HCEC 1CT (cell line): Measurements from ENCODE around the gene ADRA2B.
"Not testable (repeated sequence)": the region's sequence is repeated elsewhere in the genome, so short reads cannot be mapped to it uniquely, and the experiment has no call there.

Experiments used
- DNase-seq: peaks from one replicate; pipeline ENCODE4 v3.0.0-alpha.2; 2017

Gene ADRA2B

DNA sequence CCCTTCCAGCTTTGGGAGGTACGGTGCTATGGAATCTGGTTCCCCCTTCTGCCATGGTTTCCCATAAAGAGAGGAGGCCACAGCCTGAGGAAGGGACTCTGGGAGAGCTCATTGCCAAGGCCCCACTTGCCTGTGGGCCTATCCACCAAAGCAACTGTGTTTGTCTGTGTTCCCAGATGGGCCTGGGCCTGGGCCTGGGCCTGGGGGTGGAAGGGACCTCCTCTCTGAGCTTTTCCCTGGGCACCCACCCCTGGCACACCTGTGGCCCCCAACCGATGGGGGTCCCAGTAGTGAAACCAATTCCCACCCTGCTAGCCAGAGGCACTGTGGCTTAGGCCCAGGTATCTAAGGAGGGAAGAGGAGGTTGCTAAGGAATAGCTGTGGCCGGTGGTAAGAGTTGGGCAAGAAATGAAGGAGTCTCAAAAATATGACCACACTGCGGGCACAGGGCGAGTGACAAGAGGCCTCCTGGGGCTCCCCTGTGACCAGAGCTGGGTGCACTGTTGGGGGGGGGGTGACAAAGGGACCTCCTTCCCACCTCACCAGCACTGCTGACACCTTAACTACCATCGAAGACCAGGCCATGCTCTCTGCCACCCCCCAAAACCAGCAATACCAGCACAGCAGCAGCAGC, 33.8 kb upstream of the ADRA2B start:
- DNase-seq = no peak

DNA sequence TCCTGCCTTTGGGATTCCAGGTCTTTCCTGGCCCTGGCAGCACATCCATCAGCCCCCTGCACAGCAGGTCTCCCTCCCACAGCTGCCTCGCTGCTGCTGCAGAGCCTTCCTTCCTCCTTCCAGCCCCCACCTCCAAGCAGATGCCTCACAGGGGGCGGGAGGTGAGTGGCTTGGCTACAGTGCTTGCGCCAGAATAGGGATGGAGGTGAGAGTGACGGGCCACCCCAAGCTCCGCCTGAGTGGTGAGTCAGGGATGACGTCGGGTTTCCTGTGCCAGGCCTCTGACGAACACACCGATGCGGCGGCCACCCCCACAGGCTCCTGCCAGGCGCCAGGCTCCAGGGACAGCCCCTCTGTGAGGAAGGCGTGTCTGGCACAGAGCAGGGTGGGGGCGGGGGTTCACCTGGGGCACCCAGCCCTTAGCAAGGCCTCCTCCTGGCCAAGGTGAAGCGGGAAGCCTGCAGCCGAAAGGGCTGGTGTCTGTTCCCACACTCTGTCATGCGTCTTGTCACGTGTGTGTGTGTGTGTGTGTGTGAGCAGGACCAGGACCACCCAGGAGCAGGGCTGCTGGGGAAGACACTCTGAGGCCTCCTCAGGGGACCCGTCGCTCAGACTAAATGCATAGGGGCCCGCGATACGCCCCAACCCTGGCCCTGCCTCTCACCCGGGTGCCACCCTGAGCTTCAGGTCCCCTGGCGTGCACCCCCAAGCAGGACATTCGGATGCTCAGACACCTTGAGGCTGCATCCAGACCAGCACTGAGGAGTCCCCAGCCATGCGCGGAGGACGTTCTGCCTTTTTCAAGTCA, 32.2 kb upstream of the ADRA2B start:
- peak; percentile 75 for DNase-seq

DNA sequence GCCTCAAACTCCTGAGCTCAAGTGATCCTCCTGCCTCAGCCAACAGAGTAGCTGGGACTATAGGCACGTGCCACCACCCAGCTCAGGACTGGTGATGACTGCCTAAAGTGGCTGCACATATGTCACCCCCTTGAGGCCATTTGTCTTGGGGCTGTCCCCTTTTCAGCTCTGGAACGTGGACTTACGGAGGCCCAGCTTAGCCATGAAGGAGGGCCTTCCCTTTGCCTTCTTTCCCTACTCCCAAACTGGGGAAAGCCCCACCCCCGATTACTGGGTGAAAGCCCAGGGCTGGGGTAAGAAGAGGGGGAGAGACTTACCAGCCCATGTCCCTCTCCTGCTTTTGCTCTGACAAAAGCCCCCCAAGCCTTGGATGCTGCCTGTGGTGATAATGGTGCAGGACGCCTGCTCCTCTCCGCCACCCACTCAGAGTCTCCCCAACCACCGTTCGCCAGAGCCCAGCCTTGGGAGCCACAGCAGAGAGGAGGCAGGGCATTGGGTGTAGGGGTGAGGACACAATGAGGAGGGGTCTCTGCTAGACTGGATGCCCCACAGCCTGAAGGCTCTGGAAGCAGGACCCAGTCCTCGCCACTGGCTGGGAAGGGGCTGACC, 31.3 kb upstream of the ADRA2B start:
- DNase-seq = no peak

DNA sequence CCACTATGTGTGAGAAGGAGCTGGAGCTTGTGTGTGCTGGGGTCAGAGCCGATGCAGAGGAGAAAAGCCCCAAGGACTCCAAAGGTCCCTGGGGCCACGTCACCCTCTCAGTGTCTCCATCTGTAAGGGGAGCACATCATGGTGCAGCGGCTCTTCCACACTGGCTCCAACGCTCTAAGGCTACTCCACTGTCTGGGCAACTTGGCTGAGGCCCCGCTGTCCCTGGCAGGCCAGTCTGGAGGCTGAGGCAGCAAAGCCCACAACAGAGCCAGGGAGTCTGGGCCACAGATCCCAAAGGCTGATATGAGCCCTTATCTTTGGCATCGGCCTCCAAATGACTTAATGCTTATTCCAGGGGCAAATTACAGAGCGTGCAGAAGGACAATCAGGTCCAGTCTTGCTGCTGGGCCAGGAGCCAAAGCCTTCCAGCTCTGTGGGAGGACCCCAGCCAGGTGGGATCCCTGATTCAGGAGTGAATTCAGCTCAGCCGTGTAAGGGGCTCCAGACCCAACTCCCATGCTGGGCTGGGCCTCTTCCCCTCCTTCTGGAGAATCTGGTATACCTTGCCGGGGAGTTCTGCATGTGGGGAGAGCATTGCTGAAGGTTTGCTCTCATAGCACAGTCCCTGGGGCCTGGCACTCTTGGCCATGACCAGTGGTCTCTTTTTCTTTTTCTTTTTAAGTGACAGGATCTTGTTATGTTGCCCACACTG, 30.7 kb upstream of the ADRA2B start:
- DNase-seq = no peak

DNA sequence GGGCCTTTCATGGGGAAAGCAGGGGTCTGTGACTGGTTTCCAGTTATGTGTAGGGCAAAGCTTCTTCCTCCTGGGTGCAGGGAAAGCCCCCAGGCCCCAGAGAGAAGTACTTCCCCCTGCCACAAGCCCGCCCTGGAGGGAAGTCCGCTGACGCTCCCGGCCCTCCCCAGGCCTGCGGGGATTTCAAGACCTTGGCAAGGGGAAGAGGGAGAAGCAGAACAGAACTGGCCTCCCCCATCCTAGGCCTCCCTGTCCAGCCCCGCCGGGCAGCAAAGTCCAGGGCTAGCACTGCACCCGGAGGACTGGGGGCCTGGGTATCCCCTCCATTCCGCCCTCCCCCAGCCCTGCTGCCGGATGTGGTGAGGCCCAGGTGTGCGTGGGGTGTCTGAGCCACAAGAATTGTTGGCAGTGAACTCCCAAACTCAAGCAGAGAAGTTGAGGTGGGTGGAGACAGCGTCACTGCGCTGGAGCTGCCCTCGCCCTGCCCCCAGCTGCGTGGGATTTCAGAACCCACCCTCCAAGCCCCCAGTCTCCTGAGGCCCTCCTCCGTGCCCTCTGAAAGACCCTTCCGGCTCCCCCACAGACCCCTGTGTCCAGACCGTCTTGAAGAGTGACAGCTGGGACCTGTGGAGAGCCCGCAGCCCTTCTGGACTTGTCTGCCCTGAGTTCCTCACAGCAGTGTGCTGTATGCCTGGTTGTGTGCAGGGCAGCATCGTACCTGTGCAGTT, 29.9 kb upstream of the ADRA2B start:
- DNase-seq = no peak

DNA sequence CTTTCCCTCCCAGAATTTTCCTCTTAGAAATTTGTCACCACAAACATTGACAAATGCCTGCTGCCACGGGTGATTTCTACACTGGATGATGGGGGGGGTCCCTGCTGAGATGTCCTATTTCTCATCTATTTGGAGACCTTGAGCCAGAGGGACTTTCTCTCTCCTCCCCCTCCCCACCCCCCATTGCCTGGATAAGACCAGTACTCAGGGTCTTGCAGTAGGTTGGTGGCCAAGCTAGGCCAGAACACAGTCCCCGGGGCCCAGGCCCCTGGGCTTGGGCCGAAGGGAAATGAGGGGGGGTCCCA, 29.4 kb upstream of the ADRA2B start:
- no peak for DNase-seq

DNA sequence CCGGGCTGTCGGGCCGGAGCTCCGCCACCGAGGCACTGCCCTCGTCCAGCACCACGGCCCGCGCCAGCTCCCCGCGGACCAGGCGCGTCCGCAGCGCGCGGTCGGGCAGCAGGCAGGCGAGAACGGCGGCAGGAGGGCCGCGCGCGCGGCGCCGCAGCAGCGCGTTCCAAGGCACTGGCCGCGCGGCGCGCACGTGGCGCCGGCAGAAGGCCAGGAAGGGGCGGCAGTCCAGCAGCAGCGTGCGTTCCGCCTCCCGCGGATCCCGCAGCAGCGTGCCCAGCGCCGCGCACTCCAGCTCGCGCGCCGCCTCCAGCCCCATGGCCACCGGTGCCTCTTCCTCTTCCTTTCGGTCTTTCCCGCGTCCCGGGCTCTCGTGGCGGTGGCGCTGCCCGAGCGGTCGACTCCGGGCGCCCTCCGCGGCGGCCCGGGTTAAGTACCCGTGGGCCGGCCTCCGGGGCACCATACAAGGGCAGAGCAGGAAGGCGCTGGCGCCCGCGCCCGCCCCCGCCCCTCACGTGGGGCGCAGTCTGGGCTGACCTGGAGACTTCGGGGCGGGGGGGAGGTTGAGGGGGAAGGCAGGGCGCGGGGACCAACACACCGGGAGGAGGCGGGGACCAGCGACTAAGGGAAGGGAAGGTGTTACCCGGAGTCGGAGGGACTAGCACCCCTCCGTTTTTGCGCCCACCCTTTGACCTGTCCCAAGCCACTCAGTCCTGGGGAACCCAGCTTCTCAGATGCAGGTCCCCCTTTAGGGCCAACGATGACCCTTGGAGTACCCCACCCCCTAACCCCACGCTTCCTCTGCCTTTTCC, 28.9 kb upstream of the ADRA2B start, which contains the start of gene DUSP2:
TSS of gene DUSP2 (minus strand) at position 405 of the 812 bp plus-strand sequence. CDS start at position 319, 86 bp downstream.
- DNase-seq = no peak

DNA sequence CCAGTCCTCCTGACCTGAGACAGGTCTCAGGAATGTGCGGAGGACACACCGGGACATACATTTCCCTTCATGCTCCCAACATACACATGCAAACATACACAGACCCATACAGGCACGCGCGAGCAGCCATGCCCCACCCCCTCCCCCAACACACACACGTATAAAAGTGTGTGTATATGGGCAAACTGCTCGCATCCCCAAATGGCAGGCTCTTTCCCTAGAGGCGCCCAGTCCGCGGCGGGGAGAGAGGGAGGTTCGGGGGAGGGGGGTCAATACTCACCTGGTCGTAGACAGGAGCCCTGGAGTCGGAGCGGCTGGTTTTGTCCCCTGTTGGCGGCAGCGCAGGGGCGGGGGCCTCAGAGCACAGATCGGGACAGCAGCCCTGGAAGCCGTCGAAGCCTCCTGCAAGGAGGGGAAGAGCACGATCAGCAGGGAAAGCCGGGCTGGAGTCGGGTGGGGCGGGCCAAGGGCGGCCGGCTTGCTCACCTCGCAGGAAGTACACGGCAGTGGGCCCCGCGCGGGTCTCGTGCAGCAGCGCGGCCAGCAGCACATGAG, 28.2 kb upstream of the ADRA2B start:
- no peak for DNase-seq

DNA sequence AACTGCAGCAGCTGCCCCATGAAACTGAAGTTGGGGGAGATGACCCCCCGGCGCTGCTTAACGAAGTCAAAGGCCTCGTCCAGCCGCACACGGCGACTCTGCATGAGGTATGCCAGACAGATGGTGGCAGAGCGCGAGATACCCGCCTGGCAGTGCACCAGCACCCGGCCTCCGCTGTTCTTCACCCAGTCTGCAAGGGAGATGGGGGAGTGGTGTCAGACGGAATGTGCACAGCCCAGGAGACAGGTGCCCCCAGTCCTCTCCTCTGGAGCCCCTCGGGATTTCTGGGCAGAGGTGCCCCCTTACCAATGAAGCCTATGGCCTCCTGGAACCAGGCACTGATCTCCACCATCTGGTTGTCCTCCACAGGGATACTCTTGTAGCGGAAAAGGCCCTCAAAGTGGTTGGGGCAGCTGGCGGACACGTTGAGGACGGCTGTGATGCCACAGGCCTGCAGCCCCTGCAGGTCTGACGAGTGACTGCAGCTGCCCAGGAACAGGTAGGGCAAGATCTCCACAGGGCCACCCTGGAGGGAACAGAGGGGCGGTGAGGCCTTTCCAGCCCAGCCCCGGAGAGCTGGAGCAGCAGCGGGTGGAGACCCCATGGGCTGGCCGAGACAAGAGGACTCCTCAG, 27.6 kb upstream of the ADRA2B start:
- DNase-seq = no peak

DNA sequence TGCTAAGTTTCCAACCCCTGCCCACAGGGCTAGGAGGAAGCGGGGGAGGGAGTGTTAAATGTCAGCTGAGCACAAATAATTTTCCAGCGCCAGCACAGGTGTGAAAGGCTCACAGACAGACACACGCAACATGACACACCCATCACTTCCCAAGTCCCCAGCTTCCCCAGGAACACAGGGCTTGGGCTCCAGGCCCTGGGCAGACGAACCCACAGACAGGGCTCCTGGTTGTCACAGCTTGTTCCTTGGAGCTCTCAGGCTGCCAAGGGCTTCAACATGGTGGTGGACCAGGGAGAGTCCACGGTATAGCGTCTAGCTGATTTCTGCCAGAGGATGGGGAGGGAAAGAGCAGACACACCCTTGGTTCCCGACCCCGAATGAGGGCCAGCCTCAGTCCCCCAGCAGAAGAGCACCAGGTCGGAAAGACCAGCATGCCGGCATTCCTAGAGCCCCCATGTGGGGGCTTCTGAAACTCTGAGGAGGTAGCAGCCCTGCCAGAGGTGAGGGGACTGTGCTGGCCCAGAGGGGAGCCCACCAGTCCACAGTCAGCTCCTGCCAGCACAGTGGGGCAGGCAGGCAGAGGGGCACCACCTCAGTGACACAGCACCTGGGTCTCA, 27.0 kb upstream of the ADRA2B start:
- DNase-seq = no peak

DNA sequence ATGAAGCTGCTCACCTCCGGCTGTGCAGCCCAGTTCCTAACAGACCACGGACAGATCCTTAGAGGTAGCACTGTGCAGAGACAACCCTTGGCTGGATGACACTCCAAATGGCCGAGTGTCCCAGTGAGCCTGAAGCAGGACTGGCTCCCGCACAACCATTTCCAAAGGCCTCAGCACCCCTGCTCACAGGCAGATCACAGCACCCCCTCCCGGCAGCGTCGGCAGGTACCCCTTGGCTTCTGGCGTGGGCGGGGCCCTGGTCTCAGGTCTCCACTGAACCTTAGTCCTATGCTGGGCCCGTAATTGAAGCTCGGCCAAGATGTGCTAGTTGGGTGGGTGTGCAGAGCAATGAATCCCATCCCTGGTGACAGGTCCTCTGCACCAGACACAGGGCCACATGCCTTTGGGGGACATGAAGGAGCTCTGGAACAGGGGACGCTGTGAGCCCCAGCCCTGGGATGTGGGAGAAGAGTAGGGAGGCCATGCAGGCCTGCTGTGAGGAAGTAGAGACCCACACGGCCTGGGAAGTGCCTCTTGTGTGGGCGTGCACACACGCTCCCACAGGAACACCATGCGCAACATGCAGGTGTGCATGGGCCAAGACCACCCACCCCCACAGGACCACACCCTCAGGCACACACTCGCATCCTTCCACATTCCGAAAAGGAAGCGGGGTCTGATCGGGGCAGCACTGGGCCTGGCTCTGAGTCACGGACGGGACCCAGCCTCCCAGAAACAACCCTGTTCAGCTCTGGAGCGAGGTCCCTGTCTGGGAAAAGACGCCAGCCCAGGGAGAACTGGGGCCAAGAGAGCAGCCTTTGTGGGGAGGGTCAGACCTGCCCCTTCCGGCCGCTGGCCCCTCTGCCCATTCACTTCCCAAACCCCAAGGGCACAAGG, 26.1 kb upstream of the ADRA2B start:
- no peak for DNase-seq

DNA sequence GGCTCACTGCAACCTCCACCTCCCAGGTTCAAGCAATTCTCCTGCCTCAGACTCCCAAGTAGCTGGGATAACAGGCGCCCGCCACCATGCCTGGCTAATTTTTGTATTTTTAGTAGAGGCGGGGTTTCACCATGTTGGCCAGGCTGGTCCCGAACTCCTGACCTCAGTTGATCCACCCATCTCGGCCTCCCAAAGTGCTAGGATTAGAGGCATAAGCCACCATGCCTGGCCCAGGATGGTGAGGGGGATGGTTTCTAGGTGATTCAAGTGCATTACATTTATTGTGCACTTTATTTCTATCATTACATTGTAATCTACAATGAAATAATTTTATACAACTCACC, 25.2 kb upstream of the ADRA2B start:
- DNase-seq = not testable (repeated sequence)

DNA sequence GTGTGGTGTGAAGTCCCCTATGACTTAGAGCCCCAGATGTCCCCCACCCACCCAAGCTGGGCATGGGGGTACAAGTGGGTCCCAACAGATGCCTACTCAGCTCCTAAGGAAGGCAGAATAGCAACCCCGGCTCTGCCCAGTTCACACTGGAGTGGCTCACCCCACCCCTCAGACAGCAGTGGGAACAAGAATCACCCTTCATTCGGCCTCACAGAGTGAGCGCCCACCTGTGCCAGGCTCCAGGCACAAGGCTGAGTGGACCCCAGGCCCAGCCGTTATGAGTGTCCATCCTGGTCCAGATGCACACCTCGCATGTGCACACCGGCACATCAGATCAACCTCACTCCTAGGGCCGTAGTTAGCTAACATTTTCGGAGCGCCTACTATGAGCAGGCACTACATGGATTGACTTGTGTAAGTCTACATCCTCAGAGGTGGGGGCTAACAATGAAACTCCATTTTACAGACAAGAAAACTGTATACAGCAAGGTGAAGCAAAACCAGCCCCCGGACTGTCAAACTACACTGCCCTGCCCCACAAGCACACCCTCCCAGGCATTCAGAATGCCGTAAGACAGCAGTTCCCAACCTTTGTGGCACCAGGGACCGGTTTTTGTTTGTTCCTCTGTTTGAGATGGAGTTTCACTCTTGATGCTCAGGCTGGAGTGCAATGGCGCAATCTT, 24.7 kb upstream of the ADRA2B start:
- DNase-seq = no peak

DNA sequence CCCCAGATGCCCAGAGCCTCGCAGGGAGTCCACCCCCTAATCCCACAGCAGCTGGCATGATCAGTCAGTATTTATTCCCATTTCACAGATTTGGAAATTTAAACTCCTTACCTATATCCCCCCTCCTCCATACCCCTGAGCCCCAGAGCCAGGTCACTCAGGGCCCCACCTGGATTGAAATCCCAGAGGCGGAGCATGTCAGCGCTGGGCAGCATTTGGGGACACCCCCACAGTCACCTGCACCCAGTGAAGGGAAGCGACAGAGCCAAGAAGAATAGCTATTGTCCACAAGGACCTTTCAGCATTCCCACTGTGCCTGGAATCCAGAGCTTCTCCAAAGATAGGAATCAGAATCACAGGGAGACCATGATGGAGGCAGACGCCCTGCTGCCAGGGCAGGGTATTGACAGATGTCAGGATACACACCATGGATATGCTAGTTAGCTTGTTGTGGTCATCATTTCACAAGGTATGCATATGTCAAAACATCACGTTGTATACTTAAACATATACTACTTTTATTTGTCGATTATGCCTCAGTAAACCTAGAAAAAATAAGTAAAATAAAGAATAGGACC, 22.9 kb upstream of the ADRA2B start:
- no peak for DNase-seq

DNA sequence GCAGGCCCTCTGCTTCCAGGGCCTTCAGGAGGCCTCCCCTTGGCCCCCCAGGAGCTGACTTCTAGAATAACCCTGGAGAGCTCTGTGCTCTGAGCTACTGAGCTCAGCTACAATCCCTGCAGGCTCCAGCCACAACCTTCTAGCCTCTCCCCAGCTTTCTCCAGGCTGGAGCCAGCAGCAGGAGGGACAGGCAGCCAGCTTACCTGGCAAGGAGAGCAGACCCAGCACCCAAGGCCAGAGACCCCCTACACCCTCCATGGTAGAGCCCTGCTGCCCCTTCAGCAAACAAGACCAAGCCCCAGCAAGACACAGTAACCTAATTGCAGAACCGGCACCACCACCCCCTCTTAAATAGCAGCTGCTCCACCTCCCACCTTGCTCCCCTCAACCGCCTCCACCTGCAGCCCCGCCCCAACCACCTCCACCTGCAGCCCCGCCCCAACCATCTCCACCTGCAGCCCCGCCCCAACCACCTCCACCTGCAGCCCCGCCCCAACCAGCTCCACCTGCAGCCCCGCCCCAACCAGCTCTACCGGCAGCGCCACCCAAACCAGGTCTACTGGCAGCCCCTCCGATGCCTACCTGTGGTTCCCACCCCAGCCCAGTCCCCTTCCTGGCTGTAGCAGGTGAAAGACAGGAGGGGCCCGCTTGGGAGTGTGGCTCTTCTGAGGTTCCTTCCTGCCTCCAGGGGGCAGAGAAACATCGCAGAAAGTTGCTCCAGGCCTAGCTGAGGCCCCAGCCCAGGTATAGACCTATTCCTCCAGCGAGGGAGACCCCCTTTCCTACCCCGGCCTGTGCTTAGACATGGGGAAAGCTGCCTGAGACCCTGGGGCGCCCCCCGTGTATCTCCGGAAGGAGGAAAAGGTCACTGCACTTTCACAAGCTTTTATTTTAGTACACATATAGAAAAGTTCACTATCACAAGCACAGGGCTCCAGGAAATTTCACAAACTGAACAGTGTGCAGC, 22.1 kb upstream of the ADRA2B start, which contains the start of gene ASTL:
TSS of gene ASTL (minus strand) at position 324 of the 967 bp plus-strand sequence. CDS start at position 258, 66 bp downstream.
- DNase-seq = peak; percentile 8

DNA sequence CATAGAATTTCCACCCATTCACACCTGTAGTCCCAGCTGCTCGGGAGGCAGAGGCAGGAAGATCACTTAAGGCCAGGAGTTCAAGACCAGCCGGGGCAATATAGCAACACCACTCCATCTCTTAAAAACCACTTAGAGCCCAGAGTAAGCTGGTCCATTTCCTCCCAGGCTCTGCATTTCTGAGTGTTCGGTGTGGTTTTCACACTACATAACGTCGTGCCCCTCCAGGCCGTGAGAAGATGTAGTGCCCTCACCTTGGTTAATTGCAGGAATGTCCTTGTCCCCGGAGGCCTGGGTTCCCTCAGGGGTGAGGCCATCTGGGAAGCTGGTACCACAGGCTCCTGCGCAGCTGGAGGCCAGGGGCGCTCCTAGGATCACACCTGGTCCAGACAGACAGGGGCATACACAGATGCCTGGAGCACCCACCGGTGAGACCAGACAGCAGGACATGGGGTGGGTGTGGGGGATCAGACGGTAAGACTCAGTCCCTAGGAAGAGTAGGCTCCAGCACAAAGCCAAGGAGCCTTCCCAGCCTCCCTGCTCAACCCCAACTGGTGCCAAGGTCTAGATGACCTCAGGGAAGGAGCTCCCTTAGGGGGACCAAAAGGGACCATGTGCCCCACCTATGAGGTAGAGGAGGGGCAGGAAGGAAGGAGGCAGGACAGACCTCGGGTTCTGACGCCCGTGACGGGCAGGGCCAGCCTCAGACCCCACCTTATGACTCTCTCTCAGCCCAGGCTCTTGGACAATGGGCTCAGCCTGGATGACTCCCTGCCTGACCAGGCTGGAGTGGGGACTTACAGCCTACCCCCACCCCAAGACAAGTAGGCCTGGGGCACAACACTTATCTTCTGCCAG, 21.2 kb upstream of the ADRA2B start:
- DNase-seq = no peak
